Measurements from ENCODE around the gene ALS2.

- no peak for TF ChIP-seq CTCF (IDR thresholded peaks at IDR 0.05)
- no peak for TF ChIP-seq POLR2A (IDR thresholded peaks at IDR 0.05)
Measured at GRCh38 chr2:201768918-201769317, 11.8 kb downstream of the ALS2 start.

Data from body of pancreas (tissue), 4 donors.